NCI-H774 (cell line): ENCODE results near the gene SIPA1L2.

Experiments
- DNase-seq: peaks from one replicate; lab custom pipeline; 2025; lab: John Stamatoyannopoulos, UW

SIPA1L2 gene

GRCh38 chr1:232630047-232630893, at the start of gene SIPA1L2:
TSS of gene SIPA1L2 (minus strand) at chr1:232630133. CDS start at chr1:232515339, 114,794 bp downstream.
- peak; percentile 96 for DNase-seq

GRCh38 chr1:232678185-232678886, 48.4 kb upstream of the SIPA1L2 start:
- peak; percentile 98 for DNase-seq

- DNase-seq: no peak
Observed at GRCh38 chr1:232676307-232676706, 46.4 kb upstream of the SIPA1L2 start.

- no peak for DNase-seq
Observed at GRCh38 chr1:232675898-232676297, 46.0 kb upstream of the SIPA1L2 start.

GRCh38 chr1:232675260-232675659, 45.3 kb upstream of the SIPA1L2 start:
- DNase-seq: no peak

- no peak for DNase-seq
Observed at GRCh38 chr1:232673256-232673655, 43.3 kb upstream of the SIPA1L2 start.

- DNase-seq: peak; percentile 72
Observed at GRCh38 chr1:232669981-232670747, 40.2 kb upstream of the SIPA1L2 start.

- DNase-seq: no peak
Observed at GRCh38 chr1:232667778-232668165, 37.8 kb upstream of the SIPA1L2 start.

GRCh38 chr1:232667094-232667777, 37.3 kb upstream of the SIPA1L2 start:
- no peak for DNase-seq

GRCh38 chr1:232664844-232665777, 35.2 kb upstream of the SIPA1L2 start:
- DNase-seq: no peak

GRCh38 chr1:232662910-232663309, 33.0 kb upstream of the SIPA1L2 start:
- no peak for DNase-seq

GRCh38 chr1:232658386-232658785, 28.5 kb upstream of the SIPA1L2 start:
- DNase-seq: no peak

GRCh38 chr1:232657426-232658005, 27.6 kb upstream of the SIPA1L2 start:
- no peak for DNase-seq

GRCh38 chr1:232655746-232656085, 25.8 kb upstream of the SIPA1L2 start:
- no peak for DNase-seq

- DNase-seq: no peak
Observed at GRCh38 chr1:232655028-232655745, 25.3 kb upstream of the SIPA1L2 start.

GRCh38 chr1:232653789-232654188, 23.9 kb upstream of the SIPA1L2 start:
- DNase-seq: no peak

GRCh38 chr1:232650845-232651244, 20.9 kb upstream of the SIPA1L2 start:
- DNase-seq: no peak

- no peak for DNase-seq
Observed at GRCh38 chr1:232650418-232650817, 20.5 kb upstream of the SIPA1L2 start.

GRCh38 chr1:232648316-232648715, 18.4 kb upstream of the SIPA1L2 start:
- DNase-seq: no peak

- no peak for DNase-seq
Observed at GRCh38 chr1:232644209-232644608, 14.3 kb upstream of the SIPA1L2 start.
